ENCODE measurements around the gene SYT1.

DNA sequence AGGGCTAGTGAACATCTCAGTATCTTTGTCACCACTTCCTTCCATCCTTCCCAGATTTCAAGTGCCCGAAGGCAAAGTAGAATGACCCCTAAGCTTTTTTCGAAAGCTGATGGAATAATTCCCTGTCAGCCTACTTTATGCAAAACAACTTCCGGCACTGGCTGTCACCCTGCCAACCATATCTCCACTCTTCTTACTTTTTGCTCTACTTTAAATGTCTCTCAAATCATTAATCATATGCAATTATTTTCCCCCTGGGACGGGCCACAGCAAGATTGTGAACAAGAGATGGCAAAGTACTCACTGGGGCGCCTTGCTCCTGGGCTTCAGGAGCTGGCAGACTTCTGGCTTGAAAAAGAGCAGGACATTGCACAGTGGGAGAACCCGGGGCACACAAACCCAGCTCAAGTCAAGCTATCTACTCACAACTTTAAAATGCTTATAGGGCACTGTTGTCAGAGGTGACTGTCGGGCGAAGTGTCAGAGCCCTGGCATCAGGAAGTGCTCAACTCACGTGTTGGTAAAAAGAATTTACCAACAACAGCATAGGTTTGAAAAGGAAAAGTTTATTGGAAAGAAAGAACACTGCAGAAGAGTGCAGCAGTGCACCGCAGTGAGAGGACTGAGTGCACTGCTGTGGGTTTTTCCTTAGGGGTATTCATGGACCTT lies 452.7 kb downstream of the SYT1 start:
- TF ChIP-seq CTCF (IDR thresholded peaks at IDR 0.05) = no peak
- TF ChIP-seq POLR2A (IDR thresholded peaks at IDR 0.05) = no peak

All from uterus (tissue), 2 donors.